MM.1S (cell line): ENCODE measurements around the gene PRKCH.

Experiments used
- DNase-seq: peaks from one replicate; pipeline ENCODE4 v3.0.0-alpha.2; 2015
- H2AFZ ChIP-seq: fragments of 300-600 bp; sonication (generic); 2 replicates; pipeline ENCODE4 v1.6.0; 2016; ENCODE audit warnings: antibody characterized with exemption, low read length
- H3F3A ChIP-seq: fragments of 300-600 bp; sonication (generic); 2 replicates; pipeline ENCODE4 v1.6.1; 2016; ENCODE audit warnings: mild to moderate bottlenecking, antibody characterized with exemption, low read length, moderate library complexity, mixed read lengths; ENCODE audit not compliant: insufficient read depth
- H3K27ac ChIP-seq: fragments of 300-600 bp; sonication (generic); 2 replicates; pipeline ENCODE4 v1.5.1; 2016; ENCODE audit warnings: mild to moderate bottlenecking, low read length
- H3K27me3 ChIP-seq: fragments of 300-600 bp; sonication (generic); replicated peaks from 2 replicates; pipeline ENCODE4 v1.6.0; 2016; ENCODE audit warnings: low read length; ENCODE audit not compliant: insufficient read depth
- H3K36me3 ChIP-seq: fragments of 300-600 bp; sonication (generic); replicated peaks from 2 replicates; pipeline ENCODE4 v1.6.1; 2016; ENCODE audit warnings: mild to moderate bottlenecking, low read length, mixed read lengths; ENCODE audit not compliant: insufficient read depth
- H3K4me1 ChIP-seq: fragments of 300-600 bp; sonication (generic); 2 replicates; pipeline ENCODE4 v1.6.1; 2016; ENCODE audit warnings: low read length, mixed read lengths
- H3K4me2 ChIP-seq: fragments of 300-600 bp; sonication (generic); 2 replicates; pipeline ENCODE4 v1.6.0; 2016; ENCODE audit warnings: low read depth, low read length
- H3K4me3 ChIP-seq: fragments of 300-600 bp; sonication (generic); 2 replicates; pipeline ENCODE4 v1.5.1; 2016; ENCODE audit warnings: low read length, mixed read lengths
- H3K79me2 ChIP-seq: fragments of 300-600 bp; sonication (generic); 2 replicates; pipeline ENCODE4 v1.6.1; 2016; ENCODE audit warnings: mixed run types, low read length, mixed read lengths
- H3K9ac ChIP-seq: fragments of 300-600 bp; sonication (generic); 2 replicates; pipeline ENCODE4 v1.6.1; 2016; ENCODE audit warnings: low read length, mixed read lengths
- H3K9me2 ChIP-seq: fragments of 300-600 bp; sonication (generic); replicated peaks from 2 replicates; pipeline ENCODE4 v1.6.1; 2016; ENCODE audit warnings: mild to moderate bottlenecking, low read length, mixed read lengths; ENCODE audit not compliant: insufficient read depth
- H3K9me3 ChIP-seq: fragments of 300-600 bp; sonication (generic); replicated peaks from 2 replicates; pipeline ENCODE4 v1.6.1; 2016; ENCODE audit warnings: mild to moderate bottlenecking, low read length, mixed read lengths; ENCODE audit not compliant: insufficient read depth
- H4K20me1 ChIP-seq: fragments of 300-600 bp; sonication (generic); 2 replicates; pipeline ENCODE4 v1.6.1; 2016; ENCODE audit warnings: mild to moderate bottlenecking, low read length, moderate library complexity, mixed read lengths; ENCODE audit not compliant: insufficient read depth
- CTCF ChIP-seq: fragments of 300-600 bp; sonication (generic); IDR thresholded peaks from 2 replicates; pipeline ENCODE4 v1.5.1; 2016; ENCODE audit warnings: antibody characterized with exemption, low read length, mixed read lengths
- EZH2 ChIP-seq: fragments of 300-600 bp; sonication (generic); optimal IDR thresholded peaks from 2 replicates; pipeline ENCODE3; 2017; ENCODE audit warnings: low read depth, mild to moderate bottlenecking, antibody characterized with exemption, low read length, mixed read lengths
- EZH2phosphoT487 ChIP-seq: fragments of 300-600 bp; sonication (generic); IDR thresholded peaks from 2 replicates; pipeline ENCODE4 v1.6.1; 2018; ENCODE audit warnings: antibody characterized with exemption, low read length

PRKCH gene

GRCh38 chr14:61372842-61373555 is 51.6 kb downstream of the PRKCH start:
- Histone ChIP-seq H3K4me1 (no peaks in the 10 kb centered on the region), H3F3A (no peaks in the 10 kb centered on the region), H3K9me2 (no peaks in the 10 kb centered on the region), H2AFZ (no peak overlapping the region), H4K20me1 (no peaks in the 10 kb centered on the region), H3K27ac (no peak overlapping the region), H3K9me3 (no peaks in the 10 kb centered on the region), H3K79me2 (no peaks in the 10 kb centered on the region), H3K36me3 (no peaks in the 10 kb centered on the region), H3K4me3 (no peak overlapping the region), H3K4me2 (no peak overlapping the region), H3K9ac (no peak overlapping the region), H3K27me3 (no peaks in the 10 kb centered on the region)
- DNase-seq: no peak
- TF ChIP-seq CTCF (no peak), EZH2phosphoT487 (no peak), EZH2 (no peak)

- H3K4me1 ChIP-seq: no peaks in the 10 kb centered on the region
- H2AFZ ChIP-seq: no peak overlapping the region
- no peak for DNase-seq
- H3K27ac ChIP-seq: no peak overlapping the region
- no peaks in the 10 kb centered on the region for H3K79me2 ChIP-seq
- no peaks in the 10 kb centered on the region for H3F3A ChIP-seq
- no peaks in the 10 kb centered on the region for H4K20me1 ChIP-seq
- no peak overlapping the region for H3K4me2 ChIP-seq
- no peaks in the 10 kb centered on the region for H3K9me2 ChIP-seq
- H3K36me3 ChIP-seq: no peaks in the 10 kb centered on the region
- H3K9ac ChIP-seq: no peak overlapping the region
- H3K27me3 ChIP-seq: no peaks in the 10 kb centered on the region
- no peak overlapping the region for H3K4me3 ChIP-seq
- no peak for TF ChIP-seq CTCF
- no peak for TF ChIP-seq EZH2
- TF ChIP-seq EZH2phosphoT487: no peak
- no peaks in the 10 kb centered on the region for H3K9me3 ChIP-seq
These were observed 52.9 kb downstream of the PRKCH start for GRCh38 chr14:61374284-61374683.

GRCh38 chr14:61375218-61375617 is 53.8 kb downstream of the PRKCH start:
- H3K9me3 ChIP-seq: no peaks in the 10 kb centered on the region
- H2AFZ ChIP-seq: no peak overlapping the region
- no peak overlapping the region for H3K27ac ChIP-seq
- TF ChIP-seq EZH2: no peak
- TF ChIP-seq CTCF: no peak
- no peak for TF ChIP-seq EZH2phosphoT487
- H3K27me3 ChIP-seq: no peaks in the 10 kb centered on the region
- H3K4me3 ChIP-seq: no peak overlapping the region
- no peak overlapping the region for H3K4me2 ChIP-seq
- no peaks in the 10 kb centered on the region for H4K20me1 ChIP-seq
- no peak overlapping the region for H3K9ac ChIP-seq
- H3F3A ChIP-seq: no peaks in the 10 kb centered on the region
- H3K4me1 ChIP-seq: no peaks in the 10 kb centered on the region
- DNase-seq: no peak
- no peaks in the 10 kb centered on the region for H3K79me2 ChIP-seq
- no peaks in the 10 kb centered on the region for H3K9me2 ChIP-seq
- H3K36me3 ChIP-seq: no peaks in the 10 kb centered on the region
